ENCODE data around the gene POU3F1.

DNA sequence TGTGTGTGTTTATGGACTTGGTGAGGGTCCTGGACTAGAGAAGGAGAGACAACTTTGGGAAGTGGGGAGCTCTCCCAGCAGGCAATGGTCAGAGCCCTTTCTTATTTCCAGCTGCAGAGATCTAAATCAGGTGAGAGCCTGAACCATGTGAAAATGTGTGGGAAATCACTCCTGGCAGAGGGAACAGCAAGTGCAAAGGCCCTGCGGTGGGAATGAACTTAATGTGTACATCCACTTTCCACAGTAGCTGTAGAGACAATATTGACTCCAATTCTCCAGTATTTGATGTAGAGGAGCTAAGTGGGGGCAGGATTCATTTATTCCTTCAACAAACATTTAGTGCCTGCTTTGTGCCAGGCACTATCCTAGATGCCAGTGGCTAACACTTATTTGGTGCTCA is 14.7 kb upstream of the POU3F1 start:
- TF ChIP-seq CTCF (IDR thresholded peaks at IDR 0.05; ENCODE audit: low read depth, low read length, poor library complexity, severe bottlenecking) (no peak), EZH2phosphoT487 (IDR thresholded peaks at IDR 0.05; ENCODE audit: borderline replicate concordance, low read length) (no peak)
